GM12864 (cell line): ENCODE measurements around the gene TMEM63A.

Experiments
- DNase-seq: peaks from one replicate; pipeline ENCODE4 v3.0.0-alpha.2; 2011; ENCODE audit warnings: low read depth
- H3K4me3 ChIP-seq: 2 replicates; pipeline ENCODE4 v1.5.1; 2011; ENCODE audit warnings: mild to moderate bottlenecking, low read depth, low read length, control low read depth
- TF ChIP-seq, protein P1 (sequence below): IDR thresholded peaks from 2 replicates; pipeline ENCODE4 v1.5.1; 2011; ENCODE audit warnings: low read depth, mild to moderate bottlenecking, moderate library complexity, low read length, control low read depth, inconsistent platforms; ENCODE audit errors: missing control alignments

TMEM63A gene

DNA sequence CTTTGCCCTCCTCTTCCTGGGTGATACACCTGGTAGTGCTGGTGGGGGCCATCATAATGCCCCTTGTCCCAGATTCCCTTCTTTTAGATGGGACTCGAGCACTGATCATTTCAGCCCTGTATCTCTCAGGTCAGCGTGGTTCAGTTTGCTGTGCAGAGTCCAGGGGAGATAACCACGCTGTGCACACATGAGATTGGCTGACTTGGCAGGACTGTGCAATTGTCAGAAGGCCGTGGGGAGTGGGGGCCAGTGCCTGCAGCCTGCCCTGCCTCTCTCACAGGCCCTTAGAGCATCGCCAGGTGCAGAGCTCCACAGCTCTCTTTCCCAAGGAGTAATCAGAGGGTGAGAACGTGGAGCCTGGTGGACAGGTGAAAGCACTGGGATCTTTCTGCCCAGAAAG, 57.1 kb downstream of the TMEM63A start:
- no peak overlapping the region for H3K4me3 ChIP-seq
- no peak for DNase-seq
- TF ChIP-seq, protein P1, sequence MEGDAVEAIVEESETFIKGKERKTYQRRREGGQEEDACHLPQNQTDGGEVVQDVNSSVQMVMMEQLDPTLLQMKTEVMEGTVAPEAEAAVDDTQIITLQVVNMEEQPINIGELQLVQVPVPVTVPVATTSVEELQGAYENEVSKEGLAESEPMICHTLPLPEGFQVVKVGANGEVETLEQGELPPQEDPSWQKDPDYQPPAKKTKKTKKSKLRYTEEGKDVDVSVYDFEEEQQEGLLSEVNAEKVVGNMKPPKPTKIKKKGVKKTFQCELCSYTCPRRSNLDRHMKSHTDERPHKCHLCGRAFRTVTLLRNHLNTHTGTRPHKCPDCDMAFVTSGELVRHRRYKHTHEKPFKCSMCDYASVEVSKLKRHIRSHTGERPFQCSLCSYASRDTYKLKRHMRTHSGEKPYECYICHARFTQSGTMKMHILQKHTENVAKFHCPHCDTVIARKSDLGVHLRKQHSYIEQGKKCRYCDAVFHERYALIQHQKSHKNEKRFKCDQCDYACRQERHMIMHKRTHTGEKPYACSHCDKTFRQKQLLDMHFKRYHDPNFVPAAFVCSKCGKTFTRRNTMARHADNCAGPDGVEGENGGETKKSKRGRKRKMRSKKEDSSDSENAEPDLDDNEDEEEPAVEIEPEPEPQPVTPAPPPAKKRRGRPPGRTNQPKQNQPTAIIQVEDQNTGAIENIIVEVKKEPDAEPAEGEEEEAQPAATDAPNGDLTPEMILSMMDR, result no peak

DNA sequence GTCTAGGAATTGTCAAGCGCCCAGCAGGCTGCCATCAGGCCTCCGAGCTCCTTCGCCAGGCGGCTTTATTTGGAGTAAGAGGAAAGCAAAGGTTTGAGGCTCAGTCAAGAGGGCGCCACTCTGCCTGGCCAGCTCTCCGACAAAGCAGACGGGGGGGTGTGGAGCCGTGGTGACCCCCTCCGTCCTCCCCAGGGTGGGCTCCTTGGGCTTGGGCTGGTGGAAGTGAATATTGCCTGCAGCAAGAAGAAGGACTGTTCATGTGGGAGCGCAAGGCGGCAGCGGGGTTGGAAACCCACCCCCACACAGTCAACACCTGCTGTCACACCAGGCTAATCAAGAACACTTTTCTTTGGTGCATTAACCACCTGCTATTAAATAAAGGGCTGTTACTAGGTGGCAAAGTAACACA, 57.6 kb downstream of the TMEM63A start:
- H3K4me3 ChIP-seq, result no peak overlapping the region
- TF ChIP-seq, protein P1, result no peak
- no peak for DNase-seq

DNA sequence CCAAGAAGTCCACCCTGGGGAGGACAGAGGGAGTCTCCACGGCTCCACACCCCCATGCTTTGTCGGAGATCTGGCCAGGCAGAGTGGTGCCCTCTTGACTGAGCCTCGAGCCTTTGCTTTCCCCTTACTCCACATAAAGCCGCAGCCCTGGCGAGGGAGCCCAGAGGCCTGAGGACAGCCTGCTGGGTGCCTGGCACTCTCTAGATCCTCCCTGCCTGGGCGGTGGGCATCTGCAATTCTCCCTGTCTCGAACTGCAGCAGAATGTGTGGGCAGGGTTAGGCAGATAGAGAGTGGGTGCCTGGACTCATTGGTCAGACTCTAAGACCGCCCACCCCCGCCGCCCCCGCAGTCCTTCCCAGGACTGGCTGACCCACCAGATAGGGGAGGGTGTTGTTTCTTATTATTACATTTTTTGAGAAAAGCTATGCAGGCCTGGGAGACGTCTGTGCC, 58.3 kb downstream of the TMEM63A start:
- no peak overlapping the region for H3K4me3 ChIP-seq
- TF ChIP-seq, protein P1, result no peak
- DNase-seq, result no peak

DNA sequence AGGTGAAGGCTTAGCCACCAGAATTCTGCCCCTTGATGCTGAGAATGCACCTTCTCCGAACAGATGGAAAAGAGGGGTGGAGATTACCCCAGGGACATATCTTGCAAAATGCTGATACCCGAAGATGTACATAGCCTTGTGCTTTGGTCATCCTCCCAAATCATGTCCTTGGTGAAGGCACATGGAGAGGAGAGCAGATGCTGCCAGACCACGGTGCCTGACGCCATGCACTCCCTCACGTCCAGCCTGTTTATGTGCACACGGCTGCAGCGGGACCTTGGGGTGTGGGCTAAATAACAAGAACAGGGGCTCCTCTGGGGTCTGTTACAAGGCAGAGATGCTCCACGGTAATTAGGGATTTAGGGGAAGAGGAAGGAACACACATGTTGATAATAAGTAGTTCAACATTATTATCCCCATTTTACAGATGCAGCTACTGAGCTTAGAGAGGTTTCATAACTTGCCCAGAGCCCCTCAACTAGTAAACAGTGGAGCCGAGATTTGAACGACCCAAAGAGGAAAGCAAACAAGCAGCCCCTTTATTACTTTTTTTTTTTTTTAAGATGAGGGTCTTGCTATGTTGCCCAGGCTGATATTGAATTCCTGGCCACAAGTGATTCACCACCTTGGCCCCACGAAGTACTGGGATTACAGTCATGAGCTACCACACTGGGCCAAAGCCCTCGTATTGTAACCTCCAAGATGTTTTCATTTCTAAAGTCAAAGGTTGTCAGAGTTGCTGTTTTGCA, 59.4 kb downstream of the TMEM63A start:
- DNase-seq, result no peak
- TF ChIP-seq, protein P1, result no peak
- no peak overlapping the region for H3K4me3 ChIP-seq

DNA sequence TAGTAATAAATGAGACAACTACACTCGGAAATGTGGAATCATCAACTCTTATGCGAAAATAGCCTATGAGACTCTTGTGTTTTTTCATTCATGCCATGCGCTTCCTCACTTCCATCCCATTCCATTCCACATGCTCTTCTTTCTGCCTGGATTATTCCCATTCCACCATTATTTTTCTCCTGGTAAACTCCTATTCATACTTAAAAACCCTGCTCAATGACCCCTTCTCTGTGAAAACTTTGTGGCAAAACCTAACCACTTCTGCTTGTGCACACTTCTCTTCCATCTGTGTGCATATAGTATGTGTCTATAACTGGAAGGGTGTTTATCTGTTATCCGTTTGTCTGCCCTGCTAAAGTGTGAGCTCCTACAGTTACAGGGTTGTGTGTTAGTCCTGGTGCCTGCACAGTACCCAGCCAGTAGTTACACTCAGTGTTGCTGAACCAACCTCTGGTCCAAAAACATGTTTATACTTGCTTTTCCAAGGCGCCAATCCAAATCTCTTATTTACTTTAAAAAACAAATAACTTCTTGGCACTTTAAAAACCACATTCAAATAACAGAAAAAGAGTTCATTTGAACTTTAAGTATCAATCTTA, 61.6 kb downstream of the TMEM63A start:
- no peak for DNase-seq
- TF ChIP-seq, protein P1, result no peak
- H3K4me3 ChIP-seq, result no peak overlapping the region

DNA sequence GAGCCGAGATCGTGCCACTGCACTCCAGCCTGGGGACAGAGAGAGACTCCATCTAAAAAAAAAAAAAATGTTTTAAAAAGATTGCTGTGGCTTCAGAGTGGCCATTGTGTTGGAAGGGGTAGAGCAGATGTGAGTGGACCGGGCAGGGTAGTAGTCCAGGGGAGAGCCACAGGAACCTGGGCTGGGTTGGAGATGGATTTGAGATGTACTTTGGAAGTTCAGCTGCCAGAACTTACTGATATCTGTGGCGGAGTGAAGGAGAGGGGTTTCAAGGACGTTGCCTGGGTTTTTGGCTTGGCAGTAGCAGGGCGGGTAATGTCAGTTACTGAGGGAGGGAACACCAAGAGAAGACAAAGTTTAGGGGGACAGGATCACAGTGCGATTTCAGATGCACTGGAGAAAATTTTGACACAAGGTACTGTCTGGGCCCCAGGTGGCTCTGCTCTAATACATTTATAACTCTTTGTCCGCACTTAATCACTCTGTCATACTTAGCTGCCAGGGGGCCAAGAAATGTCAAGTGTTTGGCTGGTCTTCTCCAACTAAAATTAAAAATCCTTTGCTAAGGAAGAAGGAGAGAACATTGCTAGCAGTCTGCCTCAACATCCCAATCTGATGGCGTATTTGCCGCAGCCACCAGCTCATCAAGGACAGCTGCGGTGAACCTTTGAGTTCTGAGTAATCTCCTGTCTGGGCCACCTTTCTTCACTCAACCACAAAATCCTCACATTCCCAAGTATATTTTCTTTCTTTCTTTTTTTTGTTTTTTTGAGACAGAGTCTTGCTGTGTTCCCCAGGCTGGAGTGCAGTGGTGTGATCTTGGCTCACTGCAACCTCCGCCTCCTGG, 62.6 kb downstream of the TMEM63A start:
- TF ChIP-seq, protein P1, result no peak
- no peak overlapping the region for H3K4me3 ChIP-seq
- DNase-seq, result no peak
